Fibroblast of villous mesenchyme (primary cell): ENCODE measurements around the gene TSHZ2. TPM values are rescaled to one million over a fixed set of nuclear protein-coding genes. Genes with fewer than 3 reads are reported as not detected.
A peak's percentile ranks its signal among the peaks of the same experiment; 100 is the strongest.

Experiments
- DNase-seq: peaks from one replicate; pipeline ENCODE4 v3.0.0-alpha.2; 2010; ENCODE audit warnings: low read depth
- H3K4me3 ChIP-seq: 2 replicates; pipeline ENCODE4 v1.5.1; 2011; ENCODE audit warnings: low read depth, mild to moderate bottlenecking, low read length
- CTCF ChIP-seq: IDR thresholded peaks from 2 replicates; pipeline ENCODE4 v1.5.1; 2012; ENCODE audit warnings: low read depth, mild to moderate bottlenecking, low read length; ENCODE audit not compliant: insufficient read depth
- total RNA-seq: library from RNA; depleted of rRNA; stranded (reverse); fragments of >200 nt; gene quantifications from 2 replicates; pipeline ENCODE4 v1.2.3, GENCODE V29; 2012

Gene TSHZ2
- total RNA-seq, 1 donor: 2.6 TPM

DNA sequence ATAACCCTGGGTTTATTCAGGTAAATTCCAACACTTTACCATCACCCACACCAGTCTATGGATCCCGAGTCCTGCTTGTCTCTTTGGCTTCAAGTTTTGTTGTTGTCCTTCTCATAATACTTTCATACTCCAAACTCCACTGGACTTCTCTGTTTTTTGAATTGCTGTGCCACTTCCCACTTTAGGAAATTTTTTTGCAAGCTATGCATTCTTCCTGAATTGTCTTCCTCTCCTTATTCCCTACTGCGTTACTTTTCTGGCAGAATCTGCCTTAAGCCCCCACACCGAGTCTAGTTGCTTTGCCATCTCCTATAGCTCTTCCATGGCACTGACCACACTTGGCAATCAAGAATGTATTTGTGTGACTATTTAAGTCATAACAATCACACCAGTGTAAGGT lies 96.1 kb downstream of the TSHZ2 start:
- H3K4me3 ChIP-seq: no peak overlapping the region
- no peak for TF ChIP-seq CTCF
- DNase-seq: no peak

- H3K4me3 ChIP-seq: no peak overlapping the region
- no peak for DNase-seq
Observed at GRCh38 chr20:53069132-53069531, 97.0 kb downstream of the TSHZ2 start.

GRCh38 chr20:53070224-53070623 lies 98.1 kb downstream of the TSHZ2 start:
- no peak for TF ChIP-seq CTCF
- no peak for DNase-seq

More at GRCh38 chr20:53069132-53069531, 97.0 kb downstream of the TSHZ2 start:
- no peak for TF ChIP-seq CTCF

DNA sequence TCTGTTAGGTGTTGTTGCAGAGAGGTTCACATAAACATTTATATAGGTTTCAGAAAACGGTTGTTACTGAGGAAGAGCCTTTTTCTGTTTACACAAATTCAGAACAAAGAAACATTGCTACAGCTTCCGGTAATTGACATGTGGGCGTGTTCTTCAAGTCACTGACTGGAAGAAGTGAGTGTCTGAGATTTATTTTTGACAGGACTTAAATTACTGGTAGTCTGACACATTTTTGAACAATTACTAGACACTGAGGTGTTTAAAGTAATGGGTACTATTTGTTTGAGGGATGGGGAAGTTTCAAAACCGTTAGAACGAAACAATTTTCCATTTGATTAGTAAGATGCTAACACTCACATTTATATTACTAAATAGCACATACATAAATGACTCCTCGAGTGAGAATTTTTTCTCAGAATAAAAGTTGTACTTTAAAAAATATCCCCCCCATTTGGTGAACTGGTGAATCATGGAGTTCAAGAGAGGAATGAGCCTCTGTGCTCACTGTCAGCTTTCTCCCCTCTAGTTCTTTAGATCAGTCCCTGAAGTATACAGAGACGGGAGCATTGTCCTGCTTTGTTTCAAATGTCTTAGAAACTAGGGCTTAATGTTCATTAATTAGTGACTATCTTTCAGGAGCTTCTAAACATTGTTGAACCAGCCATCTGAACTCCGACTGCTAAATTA lies 98.7 kb downstream of the TSHZ2 start:
- no peak overlapping the region for H3K4me3 ChIP-seq
- TF ChIP-seq CTCF: no peak
- peak; percentile 17 for DNase-seq

More at GRCh38 chr20:53070224-53070623, 98.1 kb downstream of the TSHZ2 start:
- no peak overlapping the region for H3K4me3 ChIP-seq

DNA sequence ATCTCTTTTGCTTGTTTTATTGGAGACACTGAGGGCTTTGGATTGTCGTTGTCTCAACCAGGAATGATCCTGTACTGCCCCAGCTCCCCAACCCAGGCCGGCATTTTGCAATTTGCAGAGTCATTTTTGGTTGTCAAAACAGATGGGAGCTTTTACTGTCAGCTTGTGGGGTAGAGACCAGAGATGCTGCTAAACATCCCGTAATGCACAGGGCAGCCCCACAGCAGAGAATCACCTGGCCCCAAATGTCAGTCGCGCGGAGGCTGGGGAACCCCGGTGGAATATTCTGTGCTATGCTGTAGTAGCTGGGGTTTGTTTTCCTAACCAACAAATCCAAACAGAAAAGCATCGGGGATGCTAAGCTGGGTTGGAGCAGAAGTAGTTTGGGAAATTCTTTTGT lies 99.7 kb downstream of the TSHZ2 start:
- DNase-seq: no peak
- no peak overlapping the region for H3K4me3 ChIP-seq
- no peak for TF ChIP-seq CTCF

GRCh38 chr20:53072923-53073579 lies 100.9 kb downstream of the TSHZ2 start:
- TF ChIP-seq CTCF: no peak
- H3K4me3 ChIP-seq: no peak overlapping the region
- DNase-seq: no peak
